Kidney (tissue), 14 donors: ENCODE results near the gene CTRL. TPM values are rescaled to one million over a fixed set of nuclear protein-coding genes. Genes with fewer than 3 reads are reported as not detected.

Source experiments
- DNase-seq, 5 donors: peaks; one replicate each; pipeline ENCODE4 v3.0.0-alpha.2; 2013 to 2020
- FAIRE-seq: peaks from 2 replicates; lab custom pipeline; 2012; peaks lifted over from hg19 to GRCh38; lab: Jason Lieb, UNC
- H3K27ac ChIP-seq, 2 donors: one replicate each; pipeline ENCODE4 v1.7.0; 2013; ENCODE audit warnings: low read depth in 2 of 2, low read length in 2 of 2, inconsistent platforms in 1 of 2
- H3K27me3 ChIP-seq: one replicate; pipeline ENCODE4 v1.7.1; 2013; ENCODE audit warnings: low read length, inconsistent platforms; ENCODE audit not compliant: control insufficient read depth, insufficient read depth
- H3K36me3 ChIP-seq, 3 donors: one replicate each; pipeline versions ENCODE4 v1.7.0 to v1.7.1; 2013; ENCODE audit warnings: low read length in 3 of 3, control low read depth in 1 of 3, inconsistent platforms in 1 of 3; ENCODE audit not compliant: insufficient read depth in 3 of 3, control insufficient read depth in 2 of 3
- H3K4me1 ChIP-seq, 3 donors: one replicate each; pipeline versions ENCODE4 v1.7.0 to v1.7.1; 2013; ENCODE audit warnings: low read length in 3 of 3, inconsistent platforms in 1 of 3, low read depth in 1 of 3; ENCODE audit not compliant: control insufficient read depth in 2 of 3, insufficient read depth in 2 of 3
- H3K4me3 ChIP-seq, 3 donors: one replicate each; pipeline versions ENCODE4 v1.7.0 to v1.8.1; 2013; ENCODE audit warnings: low read length in 3 of 3, control low read depth in 1 of 3, inconsistent platforms in 1 of 3
- H3K9ac ChIP-seq, 3 donors: one replicate each; pipeline versions ENCODE4 v1.7.0 to v1.7.1; 2013; ENCODE audit warnings: low read length in 3 of 3, control low read depth in 1 of 3, inconsistent platforms in 1 of 3
- H3K9me3 ChIP-seq, 3 donors: one replicate each; pipeline versions ENCODE4 v1.7.0 to v1.7.1; 2013; ENCODE audit warnings: low read length in 3 of 3, control low read depth in 1 of 3, inconsistent platforms in 1 of 3; ENCODE audit not compliant: control insufficient read depth in 2 of 3, insufficient read depth in 1 of 3
- intact Hi-C: fragments of 100-400 bp; cut with DNase I; formaldehyde crosslinking; loops from one replicate; pipeline ENCODE4 v1.11.1; 2022
- polyA plus RNA-seq: library from polyadenylated mRNA; stranded (reverse); fragments of 350-450 nt; fragmentation: Illumina TruSeq; extraction: RNeasy Lipid Tissue Mini Kit (QIAGEN cat#74804); gene quantifications from one replicate; pipeline ENCODE4 v1.2.3, GENCODE V29; 2014; ENCODE audit warnings: low read depth, low replicate concordance; ENCODE audit not compliant: insufficient read depth
- total RNA-seq: library from RNA; stranded (reverse); fragmentation: NEBNext Ultra II Directional; extraction: Animal tissue kit (Norgen Biotek cat#: 25700); gene quantifications from one replicate; pipeline ENCODE4 v1.2.1, GENCODE V29; 2021
- TF ChIP-seq, protein P1 (sequence below): IDR thresholded peaks from 3 replicates; pipeline ENCODE4 v1.5.1; 2012; ENCODE audit warnings: mild to moderate bottlenecking, moderate library complexity, borderline replicate concordance; ENCODE audit not compliant: insufficient read depth; ENCODE audit errors: extremely low read depth
- donor health status: control.
- donor health status: control.
- donor health status: control.
- donor health status: control.
- donor health status: control.
- donor health status: DM: yes; HTN: yes; CAD: no.
- donor health status: Normal renal cell carcinoma (clear cell type).

CTRL gene
- total and polyA plus RNA-seq, 2 donors from 2014 or later, result 0.69 TPM; not detected in 1

DNA sequence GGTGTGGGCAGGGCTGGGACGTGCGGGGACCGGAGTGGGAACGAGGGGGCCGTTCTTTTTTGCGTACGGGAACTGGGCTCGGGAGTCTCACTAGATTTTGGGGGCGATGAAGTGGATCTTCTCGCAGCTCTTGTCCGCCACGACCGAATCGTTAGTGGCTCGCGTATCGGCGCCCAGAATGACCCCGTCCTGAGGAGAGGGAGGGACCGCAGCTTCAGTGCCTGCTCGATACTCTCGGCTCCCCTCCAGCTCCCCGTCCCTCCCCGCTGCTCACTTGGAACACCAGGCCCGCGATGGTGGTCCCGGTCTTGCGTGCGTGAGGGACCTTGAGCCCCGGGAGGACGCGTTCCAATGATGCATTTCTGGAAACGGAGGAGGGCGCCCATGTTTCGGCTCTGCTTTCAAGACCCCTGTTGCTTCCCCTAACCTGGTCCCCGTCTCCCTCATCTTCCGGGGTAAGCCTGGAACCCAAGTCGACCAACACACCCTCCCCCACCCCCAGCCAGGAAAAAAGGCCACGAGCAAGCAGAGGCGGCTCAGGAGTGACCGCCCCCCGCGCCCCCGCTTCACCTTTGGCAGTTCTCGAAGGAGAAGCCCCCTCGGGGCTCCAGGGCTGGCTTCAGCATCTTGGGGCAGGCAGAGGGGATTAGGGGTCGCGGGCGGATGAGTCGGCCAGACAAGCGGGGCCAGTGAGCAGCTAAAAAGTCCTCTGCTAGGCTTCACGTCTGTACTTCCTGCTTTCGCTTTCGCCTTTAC lies 4.6 kb upstream of the CTRL start, which contains the start of gene PSMB10:
PSMB10 (minus strand) TSS at position 727 of the 756 bp plus-strand sequence; CDS start at position 626, 101 bp downstream.
- peak in 4 of 5 donors; percentile 53 to 90 (median 78) for DNase-seq
- TF ChIP-seq, protein P1, sequence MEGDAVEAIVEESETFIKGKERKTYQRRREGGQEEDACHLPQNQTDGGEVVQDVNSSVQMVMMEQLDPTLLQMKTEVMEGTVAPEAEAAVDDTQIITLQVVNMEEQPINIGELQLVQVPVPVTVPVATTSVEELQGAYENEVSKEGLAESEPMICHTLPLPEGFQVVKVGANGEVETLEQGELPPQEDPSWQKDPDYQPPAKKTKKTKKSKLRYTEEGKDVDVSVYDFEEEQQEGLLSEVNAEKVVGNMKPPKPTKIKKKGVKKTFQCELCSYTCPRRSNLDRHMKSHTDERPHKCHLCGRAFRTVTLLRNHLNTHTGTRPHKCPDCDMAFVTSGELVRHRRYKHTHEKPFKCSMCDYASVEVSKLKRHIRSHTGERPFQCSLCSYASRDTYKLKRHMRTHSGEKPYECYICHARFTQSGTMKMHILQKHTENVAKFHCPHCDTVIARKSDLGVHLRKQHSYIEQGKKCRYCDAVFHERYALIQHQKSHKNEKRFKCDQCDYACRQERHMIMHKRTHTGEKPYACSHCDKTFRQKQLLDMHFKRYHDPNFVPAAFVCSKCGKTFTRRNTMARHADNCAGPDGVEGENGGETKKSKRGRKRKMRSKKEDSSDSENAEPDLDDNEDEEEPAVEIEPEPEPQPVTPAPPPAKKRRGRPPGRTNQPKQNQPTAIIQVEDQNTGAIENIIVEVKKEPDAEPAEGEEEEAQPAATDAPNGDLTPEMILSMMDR, result no peak
- FAIRE-seq, result no peak
- Histone ChIP-seq H3K4me1 (peaks cover 0 to 25% (median 11%) of the 10 kb centered on the region in 3 donors), H3K27me3 (no peaks in the 10 kb centered on the region), H3K27ac (peak within 1 kb of the TSS; percentile 90 to 92), H3K9me3 (no peaks in the 10 kb centered on the region), H3K4me3 (peak within 1 kb of the TSS; percentile 70 to 86 (median 84)), H3K36me3 (peaks cover 0 to 2% (median 0%) of the 10 kb centered on the region in 3 donors), H3K9ac (peak within 1 kb of the TSS; percentile 80 to 93 (median 84))
- intact Hi-C loops, result no loop called here

DNA sequence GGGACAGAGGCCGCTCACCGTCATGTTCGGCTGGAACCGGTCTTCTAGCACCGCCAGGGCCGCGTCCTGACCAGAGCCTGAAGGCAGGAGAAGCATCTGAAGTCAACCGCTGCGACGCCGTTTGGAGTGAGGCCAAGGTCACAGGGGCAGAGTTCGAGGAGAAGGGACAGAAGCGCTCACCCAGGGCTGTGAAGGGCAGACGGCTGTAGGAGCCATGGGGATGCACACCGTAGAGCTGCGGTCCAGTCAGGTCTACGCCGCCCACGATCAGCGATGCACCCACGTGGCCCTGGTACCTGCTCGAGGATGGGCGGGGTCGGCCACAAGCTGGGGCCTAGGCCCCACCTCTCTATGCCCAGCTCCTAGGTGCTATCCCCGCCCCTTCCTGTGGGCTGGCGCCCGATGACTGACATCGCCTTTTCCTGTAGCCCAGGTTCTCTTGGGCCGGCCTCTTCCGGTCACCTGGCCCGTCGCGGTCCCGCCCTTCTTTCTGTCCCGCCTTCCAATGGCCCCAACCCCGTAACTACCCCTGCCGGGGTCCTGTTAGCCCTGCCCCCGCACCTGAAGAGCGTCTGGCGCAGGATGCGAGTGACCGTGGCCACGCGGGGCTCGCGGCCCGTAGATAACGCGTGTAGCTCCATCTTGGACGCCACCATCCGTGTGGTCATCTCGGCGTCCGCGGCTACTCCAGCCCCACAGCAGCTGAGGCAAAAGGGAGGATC lies 3.9 kb upstream of the CTRL start:
- TF ChIP-seq, protein P1, result no peak
- intact Hi-C loops, result no loop called here
- FAIRE-seq, result peak; percentile 82

DNA sequence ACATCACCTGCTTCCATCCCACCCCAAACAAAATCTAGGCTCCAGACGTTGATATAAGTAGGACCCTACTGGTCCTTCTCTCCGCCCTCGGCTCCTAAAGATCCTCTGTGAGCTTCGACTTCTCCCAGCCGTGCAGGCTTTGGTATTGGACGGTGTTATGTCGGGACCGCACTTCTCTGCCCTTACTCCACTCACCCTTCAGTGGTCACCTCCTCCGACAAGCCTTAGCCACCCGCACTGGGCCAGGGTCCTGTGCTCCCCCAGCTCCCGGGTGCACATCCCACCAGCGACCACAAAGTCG lies 3.4 kb upstream of the CTRL start:
- intact Hi-C loops, result no loop called here
- peak overlapping the region; percentile 54 to 70 (median 65) for H3K9ac ChIP-seq
- TF ChIP-seq, protein P1, result no peak
- H3K36me3 ChIP-seq, result peaks cover 0 to 4% (median 2%) of the 10 kb centered on the region in 3 donors
- FAIRE-seq, result no peak
- H3K4me1 ChIP-seq, result peaks cover 0 to 22% (median 11%) of the 10 kb centered on the region in 3 donors
- no peaks in the 10 kb centered on the region for H3K27me3 ChIP-seq
- H3K27ac ChIP-seq, result peak overlapping the region; percentile 90 to 92
- H3K9me3 ChIP-seq, result no peaks in the 10 kb centered on the region
- DNase-seq, result no peak
- peak overlapping the region; percentile 70 to 86 (median 84) for H3K4me3 ChIP-seq

More for the DNA sequence above, 3.9 kb upstream of the CTRL start:
- Histone ChIP-seq H3K4me1 (peaks cover 0 to 25% (median 11%) of the 10 kb centered on the region in 3 donors), H3K36me3 (peaks cover 0 to 2% (median 0%) of the 10 kb centered on the region in 3 donors), H3K4me3 (peak overlapping the region; percentile 70 to 86 (median 84)), H3K27ac (peak overlapping the region; percentile 90 to 92), H3K9me3 (no peaks in the 10 kb centered on the region), H3K27me3 (no peaks in the 10 kb centered on the region), H3K9ac (peak overlapping the region; percentile 80 to 93 (median 84))
- peak; percentile 97 to 99 (median 98) for DNase-seq
